A673 (cell line): ENCODE measurements around the gene NAV1.

Source experiments
- CTCF ChIP-seq: fragments of 300-800, 200-600 bp; sonication (generic); conservative IDR thresholded peaks from 2 replicates; pipeline ENCODE4 v1.5.1; 2017; ENCODE audit warnings: low read depth, mild to moderate bottlenecking, antibody characterized with exemption, low read length, moderate library complexity, mixed read lengths
- EZH2 ChIP-seq: fragments of 200-600 bp; sonication (generic); IDR thresholded peaks from 2 replicates; pipeline ENCODE4 v1.6.1; 2017; ENCODE audit warnings: borderline replicate concordance, low read depth, mild to moderate bottlenecking, mixed read lengths, antibody characterized with exemption, low read length; ENCODE audit not compliant: poor library complexity, severe bottlenecking

DNA sequence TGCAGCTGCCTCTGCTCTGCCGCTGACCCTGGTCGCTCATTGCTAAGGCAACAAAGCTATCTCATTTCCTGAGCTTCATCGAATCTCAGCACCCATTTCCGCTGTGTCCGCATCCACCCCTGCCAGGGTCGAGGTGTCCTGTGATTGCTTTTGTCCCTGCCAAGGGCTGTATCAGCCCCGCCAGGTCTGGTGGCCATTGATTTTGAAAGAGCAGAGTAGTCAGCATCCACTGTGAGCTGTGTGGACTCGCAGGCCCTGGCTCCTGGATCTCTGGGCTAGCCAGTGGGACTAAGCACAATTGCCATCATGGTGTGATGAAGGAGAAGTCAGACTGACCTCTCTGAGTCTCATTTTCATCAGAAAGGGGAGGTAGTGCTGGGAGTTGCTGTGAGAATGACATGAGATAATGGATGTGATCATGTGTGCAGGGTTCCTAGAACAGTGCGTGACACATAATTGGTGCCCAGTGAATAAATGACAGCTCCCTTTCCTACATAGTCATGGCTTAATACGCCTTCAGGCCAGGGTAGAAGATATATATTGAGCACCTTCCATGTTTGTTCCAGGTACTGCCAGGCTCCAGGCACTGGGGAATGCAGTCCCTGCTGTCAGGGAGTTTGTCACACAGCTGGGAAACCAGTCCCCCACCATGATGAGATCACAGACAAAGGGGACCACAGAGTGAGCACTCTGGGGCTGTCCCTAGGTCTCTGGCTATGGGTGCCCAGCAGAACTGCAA, 32.1 kb downstream of the NAV1 start:
- no peak for TF ChIP-seq CTCF
- no peak for TF ChIP-seq EZH2
